T-helper 17 cell (primary cell): ENCODE measurements around the gene IL20. TPM values are rescaled to one million over a fixed set of nuclear protein-coding genes. Genes with fewer than 3 reads are reported as not detected.

Experiments used
- ATAC-seq: fragments of 150-1000 bp; cut with Tn5 transposase; 2 replicates; pipeline ENCODE4 v1.10.0; 2021; ENCODE audit warnings: mild to moderate bottlenecking, moderate library complexity
- DNase-seq, 3 donors: peaks; one replicate each; pipeline versions ENCODE4 v3.0.0 to v3.0.0-alpha.2; 2020 to 2021
- H3K9me3 ChIP-seq: one replicate; pipeline ENCODE4 v1.7.0; 2013; ENCODE audit warnings: low read length, mild to moderate bottlenecking; ENCODE audit not compliant: control insufficient read depth, poor library complexity, severe bottlenecking
- H3K27ac Mint-ChIP-seq: one replicate; pipeline ENCODE4 v1.8.0; 2022; ENCODE audit warnings: mild to moderate bottlenecking, moderate library complexity, mixed read lengths
- H3K27me3 Mint-ChIP-seq: one replicate; pipeline ENCODE4 v1.8.0; 2022; ENCODE audit warnings: mixed read lengths
- H3K36me3 Mint-ChIP-seq: one replicate; pipeline ENCODE4 v1.8.0; 2022; ENCODE audit warnings: low read depth, mixed read lengths
- H3K4me1 Mint-ChIP-seq: one replicate; pipeline ENCODE4 v1.8.0; 2022; ENCODE audit warnings: mild to moderate bottlenecking, mixed read lengths
- H3K4me3 Mint-ChIP-seq: one replicate; pipeline ENCODE4 v1.8.0; 2022; ENCODE audit warnings: mild to moderate bottlenecking, moderate library complexity, mixed read lengths
- total RNA-seq, 4 donors: library from RNA in 2 of 4; stranded (reverse) in 2 of 4; gene quantifications; one replicate each; pipeline ENCODE4 v1.2.3 and lab custom pipeline; 2022 to 2026

The IL20 gene
- total RNA-seq, 2 donors from 2014 or later, result not detected

DNA sequence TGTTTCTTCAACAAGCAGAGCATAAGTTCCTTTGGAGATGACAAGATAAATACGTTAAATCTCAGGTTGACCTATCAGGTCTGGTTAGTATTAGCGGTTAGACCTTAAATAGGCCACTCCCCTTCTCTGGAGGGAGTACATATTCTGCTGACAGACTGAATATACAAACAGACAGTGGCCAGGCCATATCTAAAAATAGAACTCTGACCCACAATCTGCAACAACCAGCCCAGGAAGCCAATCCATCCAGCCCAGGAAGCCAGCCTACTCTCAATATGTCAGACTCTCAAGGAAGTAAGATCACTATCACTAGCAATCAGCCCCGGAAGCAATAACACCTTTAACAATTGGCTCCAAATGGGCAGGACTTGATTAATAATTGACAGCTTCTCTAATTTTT is 6.7 kb downstream of the IL20 start:
- H3K9me3 ChIP-seq, result peaks cover 7% of the 10 kb centered on the region
- Mint-ChIP-seq H3K36me3 (peaks cover 4% of the 10 kb centered on the region), H3K27ac (no peak overlapping the region), H3K27me3 (peaks cover 29% of the 10 kb centered on the region), H3K4me1 (no peaks in the 10 kb centered on the region), H3K4me3 (no peak overlapping the region)
- ATAC-seq, result no peak
- DNase-seq, result no peak

DNA sequence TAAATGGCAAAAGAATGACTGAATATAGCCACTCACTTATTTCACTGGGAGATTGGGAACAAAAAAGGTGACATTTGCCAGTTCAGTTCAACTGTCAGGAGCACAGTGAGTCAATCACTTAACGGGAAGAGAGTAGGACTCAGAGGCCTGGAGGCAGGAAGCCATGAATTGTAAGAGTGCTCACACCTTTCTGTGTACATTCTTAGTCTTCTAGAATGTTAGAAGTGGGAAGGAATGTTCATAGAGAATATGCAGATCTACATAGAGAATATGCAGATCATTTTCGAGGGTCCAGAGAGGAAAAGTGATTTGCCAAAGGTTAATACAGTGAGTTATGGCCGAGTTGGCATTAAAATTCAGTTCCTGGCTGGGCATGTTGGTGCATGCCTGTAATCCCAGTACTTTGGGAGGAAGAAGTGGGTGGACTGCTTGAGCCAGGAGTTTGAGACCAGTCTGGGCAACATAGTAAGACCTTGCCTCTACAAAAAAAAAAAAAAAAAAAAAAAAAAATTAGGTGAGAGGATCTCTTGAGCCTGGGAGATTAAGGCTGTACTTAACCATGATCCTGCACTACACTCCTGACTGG is 8.3 kb downstream of the IL20 start:
- DNase-seq, result no peak
- Mint-ChIP-seq H3K27me3 (peaks cover 19% of the 10 kb centered on the region), H3K27ac (no peak overlapping the region), H3K36me3 (peaks cover 2% of the 10 kb centered on the region), H3K4me3 (no peak overlapping the region), H3K4me1 (no peaks in the 10 kb centered on the region)
- ATAC-seq, result no peak
- H3K9me3 ChIP-seq, result peaks cover 11% of the 10 kb centered on the region

DNA sequence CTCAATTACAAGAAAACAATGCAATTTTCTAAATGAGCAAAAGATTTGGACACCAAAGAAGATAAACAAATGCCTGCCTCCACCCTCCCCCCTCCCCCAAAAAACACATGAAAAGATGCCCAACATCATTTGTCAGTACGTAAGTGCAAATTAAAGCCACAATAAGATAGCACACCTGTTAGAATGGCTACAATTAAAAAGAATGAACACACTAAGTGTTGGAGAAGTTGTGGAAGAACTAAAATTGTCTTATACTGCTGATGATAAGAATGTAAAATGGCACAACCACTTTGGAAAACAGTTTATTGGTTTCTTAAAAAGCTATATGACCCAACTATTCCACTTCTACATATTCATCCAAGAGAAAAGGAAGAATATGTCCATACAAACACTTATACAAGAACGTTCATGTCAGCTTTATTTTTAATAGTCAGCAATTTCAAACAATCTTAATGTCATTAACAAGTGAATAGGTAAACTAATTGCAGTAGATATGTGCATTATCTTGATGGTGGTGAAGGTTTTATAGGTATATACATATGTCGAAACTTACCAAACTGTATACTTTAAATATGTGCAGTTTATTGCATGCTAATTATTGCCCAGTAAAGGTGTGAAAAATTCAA is 10.4 kb downstream of the IL20 start:
- Mint-ChIP-seq H3K27ac (no peak overlapping the region), H3K4me3 (no peak overlapping the region), H3K36me3 (peaks cover 2% of the 10 kb centered on the region), H3K4me1 (no peaks in the 10 kb centered on the region), H3K27me3 (peaks cover 4% of the 10 kb centered on the region)
- H3K9me3 ChIP-seq, result peaks cover 12% of the 10 kb centered on the region
- ATAC-seq, result no peak
- no peak for DNase-seq

DNA sequence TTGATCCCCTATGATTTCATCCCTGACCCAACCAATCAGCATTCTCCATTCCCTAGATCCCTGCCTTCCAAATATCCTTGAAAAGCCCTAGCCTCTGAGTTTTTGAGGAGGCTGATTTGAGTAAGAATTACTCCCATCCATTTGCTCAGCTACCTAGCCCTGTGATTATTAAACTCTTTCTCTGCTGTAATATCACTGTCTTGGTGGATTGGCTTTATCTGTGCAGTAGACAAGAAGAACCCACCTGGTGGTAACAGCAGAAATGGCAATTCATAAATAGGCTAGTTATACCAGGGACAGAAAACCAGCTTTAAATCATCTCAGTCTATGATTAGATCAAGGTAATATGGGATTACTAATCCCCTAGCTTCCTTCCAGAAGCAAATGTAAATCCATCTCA is 13.0 kb downstream of the IL20 start:
- H3K9me3 ChIP-seq, result peaks cover 5% of the 10 kb centered on the region
- Mint-ChIP-seq H3K4me3 (no peak overlapping the region), H3K27me3 (no peaks in the 10 kb centered on the region), H3K36me3 (peaks cover 2% of the 10 kb centered on the region), H3K27ac (no peak overlapping the region), H3K4me1 (no peaks in the 10 kb centered on the region)
- no peak for DNase-seq
- no peak for ATAC-seq

DNA sequence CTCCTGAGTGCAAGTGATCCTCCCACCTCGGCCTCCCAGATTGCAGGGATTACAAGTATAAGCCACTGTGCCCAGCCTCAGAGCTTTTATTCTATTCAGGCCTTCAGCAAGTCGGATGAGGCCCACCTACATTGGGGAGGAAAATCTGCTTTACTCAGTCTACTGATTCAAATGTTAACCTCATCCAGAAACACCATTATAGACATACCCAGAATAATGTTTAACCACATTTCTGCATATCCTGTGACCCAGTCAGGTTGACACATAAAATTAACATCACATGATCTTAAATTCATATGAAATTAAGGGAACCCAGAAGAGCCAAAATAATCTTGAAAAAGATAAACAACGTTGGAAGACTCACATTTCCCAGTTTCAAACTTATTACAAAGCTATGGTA is 14.9 kb downstream of the IL20 start:
- Mint-ChIP-seq H3K4me3 (no peak overlapping the region), H3K27me3 (peaks cover 11% of the 10 kb centered on the region), H3K27ac (no peak overlapping the region), H3K36me3 (peaks cover 2% of the 10 kb centered on the region), H3K4me1 (no peaks in the 10 kb centered on the region)
- DNase-seq, result no peak
- no peak for ATAC-seq
- peaks cover 5% of the 10 kb centered on the region for H3K9me3 ChIP-seq

DNA sequence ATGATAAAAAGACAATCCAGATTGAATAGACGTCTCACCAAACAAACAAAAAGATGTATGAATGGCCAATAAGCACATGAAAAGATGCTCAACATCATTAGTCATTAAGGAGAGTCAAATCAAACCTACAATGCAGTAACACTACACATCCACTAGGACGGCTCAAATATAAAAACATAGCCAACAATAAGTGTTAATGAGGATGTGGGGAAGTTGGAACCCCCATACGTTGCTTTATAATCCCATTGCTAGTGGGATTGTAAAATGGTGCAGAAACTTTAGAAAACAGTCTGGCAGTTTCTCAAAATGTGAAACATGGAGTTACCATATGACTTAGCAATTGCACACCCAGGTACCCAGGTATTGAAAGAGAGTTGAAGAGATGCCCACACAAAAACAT is 17.1 kb downstream of the IL20 start:
- Mint-ChIP-seq H3K27ac (no peak overlapping the region), H3K27me3 (peaks cover 18% of the 10 kb centered on the region), H3K4me1 (no peaks in the 10 kb centered on the region), H3K36me3 (peaks cover 3% of the 10 kb centered on the region), H3K4me3 (no peak overlapping the region)
- ATAC-seq (no peak), DNase-seq (no peak)
- peaks cover 5% of the 10 kb centered on the region for H3K9me3 ChIP-seq

DNA sequence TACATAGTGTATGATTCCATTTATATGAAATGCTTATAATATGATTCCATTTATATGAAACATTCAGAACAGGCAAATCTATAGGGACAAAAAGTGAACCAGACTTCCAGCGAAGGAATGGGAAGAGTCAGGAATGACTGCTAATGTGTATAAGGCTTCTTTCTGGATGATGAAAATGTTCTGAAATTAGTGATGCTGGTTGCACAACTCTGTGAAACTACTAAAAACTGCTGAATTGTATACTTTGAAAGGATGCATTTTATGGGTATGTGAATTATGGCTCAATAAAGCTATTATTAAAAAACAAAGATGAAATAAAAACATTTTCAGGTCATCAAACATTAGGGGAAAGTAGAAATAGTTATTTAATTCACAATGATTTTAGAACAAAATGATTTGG is 17.7 kb downstream of the IL20 start:
- Mint-ChIP-seq H3K27me3 (peaks cover 18% of the 10 kb centered on the region), H3K4me3 (no peak overlapping the region), H3K36me3 (peaks cover 3% of the 10 kb centered on the region), H3K27ac (no peak overlapping the region), H3K4me1 (peaks cover under 1% of the 10 kb centered on the region)
- peaks cover 5% of the 10 kb centered on the region for H3K9me3 ChIP-seq
- DNase-seq (no peak), ATAC-seq (no peak)

DNA sequence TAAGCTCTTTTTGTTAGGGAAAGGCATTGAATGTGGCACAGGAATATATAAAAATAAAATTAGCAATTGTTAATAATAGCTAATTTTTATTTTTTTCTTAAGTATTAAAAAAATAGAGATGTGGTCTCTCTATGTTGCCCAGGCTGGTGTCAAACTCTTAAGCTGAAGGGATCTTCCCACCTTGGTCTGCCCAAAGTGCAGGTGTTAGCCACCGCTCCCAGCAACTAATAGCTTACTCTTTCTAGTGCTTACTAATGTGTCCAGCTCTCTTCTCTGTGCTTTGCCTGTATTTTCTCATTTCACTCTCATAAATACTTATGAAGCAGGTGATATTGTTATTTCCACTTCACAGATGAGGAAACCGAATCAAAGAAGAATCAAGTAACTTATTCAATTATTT is 18.5 kb downstream of the IL20 start:
- Mint-ChIP-seq H3K27ac (no peak overlapping the region), H3K4me1 (peaks cover 3% of the 10 kb centered on the region), H3K27me3 (peaks cover 18% of the 10 kb centered on the region), H3K36me3 (peaks cover 3% of the 10 kb centered on the region), H3K4me3 (no peak overlapping the region)
- DNase-seq (no peak), ATAC-seq (no peak)
- no peaks in the 10 kb centered on the region for H3K9me3 ChIP-seq

DNA sequence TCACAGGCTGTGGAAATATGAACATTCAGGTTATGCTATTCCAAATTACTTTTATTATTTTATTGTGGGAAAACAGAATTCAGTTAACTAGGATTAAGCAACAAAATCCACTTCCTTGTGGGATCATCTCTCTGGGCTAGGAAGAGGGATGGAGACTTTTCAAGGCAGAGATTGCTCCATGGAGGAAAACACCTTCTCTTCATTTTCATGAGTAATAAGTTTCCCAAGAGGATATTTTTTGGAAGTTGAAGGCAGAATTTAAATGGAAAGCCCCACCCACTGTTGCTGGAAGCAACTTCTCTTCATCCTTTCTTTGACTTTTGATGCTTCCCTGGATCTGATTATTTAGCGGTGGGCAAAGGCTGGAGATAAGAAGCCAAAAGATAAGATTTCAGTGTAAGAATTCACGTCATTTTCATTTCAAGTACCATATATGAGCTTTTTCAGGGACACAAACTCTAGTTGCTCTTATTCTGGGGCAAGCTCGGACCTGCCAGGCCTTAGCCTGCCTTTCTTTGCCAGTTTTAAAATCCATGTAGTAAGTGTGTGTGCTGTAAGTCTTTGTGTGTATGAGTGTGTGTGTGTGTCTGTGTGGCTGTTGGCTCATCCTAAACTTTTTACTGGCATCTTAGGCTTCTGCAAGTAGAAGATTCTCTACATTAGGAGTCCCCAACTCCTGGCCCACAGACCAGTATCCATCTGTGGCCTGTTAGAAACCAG is 20.1 kb downstream of the IL20 start:
- DNase-seq (no peak), ATAC-seq (no peak)
- H3K9me3 ChIP-seq, result no peaks in the 10 kb centered on the region
- H3K27me3 Mint-ChIP-seq, result peaks cover 27% of the 10 kb centered on the region
- H3K4me1 Mint-ChIP-seq, result peaks cover 6% of the 10 kb centered on the region
- peak overlapping the region; percentile 68 for H3K27ac Mint-ChIP-seq
- peaks cover 3% of the 10 kb centered on the region for H3K36me3 Mint-ChIP-seq
- no peak overlapping the region for H3K4me3 Mint-ChIP-seq

DNA sequence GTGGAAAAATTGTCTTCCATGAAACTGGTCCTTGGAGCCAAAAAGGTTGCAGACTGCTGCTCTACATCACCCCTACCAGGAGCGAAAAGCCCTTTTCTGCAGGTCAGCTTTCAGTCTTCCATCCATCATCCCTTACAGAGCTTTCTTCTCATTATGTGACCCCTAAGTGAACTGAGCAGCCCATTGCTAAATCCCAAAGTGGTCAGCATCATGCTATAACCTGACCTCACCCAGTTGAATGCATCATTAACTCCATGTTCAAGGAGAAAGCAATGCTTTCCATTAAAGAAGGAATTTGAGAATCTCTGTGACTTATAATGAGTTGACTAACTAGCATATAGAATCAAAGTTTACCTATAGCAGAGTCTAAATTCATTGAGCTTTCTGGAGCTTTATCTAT is 21.4 kb downstream of the IL20 start:
- DNase-seq, result no peak
- Mint-ChIP-seq H3K4me3 (no peak overlapping the region), H3K27me3 (peaks cover 29% of the 10 kb centered on the region), H3K27ac (no peak overlapping the region), H3K4me1 (peaks cover 14% of the 10 kb centered on the region), H3K36me3 (peaks cover 3% of the 10 kb centered on the region)
- ATAC-seq, result no peak
- no peaks in the 10 kb centered on the region for H3K9me3 ChIP-seq

DNA sequence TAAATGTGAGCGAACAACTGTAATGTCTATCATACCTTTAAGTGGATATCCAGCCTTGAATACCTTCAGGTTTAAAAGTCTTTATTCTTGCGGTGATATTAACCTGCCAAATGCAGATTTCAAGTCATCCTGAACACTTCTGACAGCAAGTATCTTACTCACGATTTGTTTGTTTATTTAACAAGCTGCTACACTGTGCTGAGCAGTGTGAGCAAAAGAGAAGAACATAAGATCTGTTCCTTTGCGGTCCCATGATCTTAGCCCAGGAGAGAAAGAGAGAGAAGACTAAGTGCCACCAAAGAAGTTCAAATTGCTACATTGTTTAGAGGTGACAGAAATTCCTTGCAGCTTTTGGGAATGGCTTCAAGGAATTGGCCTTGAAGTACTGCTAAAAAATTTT is 22.3 kb downstream of the IL20 start:
- DNase-seq (no peak), ATAC-seq (no peak)
- Mint-ChIP-seq H3K36me3 (peaks cover 3% of the 10 kb centered on the region), H3K4me1 (peaks cover 16% of the 10 kb centered on the region), H3K27me3 (peaks cover 31% of the 10 kb centered on the region), H3K27ac (no peak overlapping the region), H3K4me3 (no peak overlapping the region)
- no peaks in the 10 kb centered on the region for H3K9me3 ChIP-seq

DNA sequence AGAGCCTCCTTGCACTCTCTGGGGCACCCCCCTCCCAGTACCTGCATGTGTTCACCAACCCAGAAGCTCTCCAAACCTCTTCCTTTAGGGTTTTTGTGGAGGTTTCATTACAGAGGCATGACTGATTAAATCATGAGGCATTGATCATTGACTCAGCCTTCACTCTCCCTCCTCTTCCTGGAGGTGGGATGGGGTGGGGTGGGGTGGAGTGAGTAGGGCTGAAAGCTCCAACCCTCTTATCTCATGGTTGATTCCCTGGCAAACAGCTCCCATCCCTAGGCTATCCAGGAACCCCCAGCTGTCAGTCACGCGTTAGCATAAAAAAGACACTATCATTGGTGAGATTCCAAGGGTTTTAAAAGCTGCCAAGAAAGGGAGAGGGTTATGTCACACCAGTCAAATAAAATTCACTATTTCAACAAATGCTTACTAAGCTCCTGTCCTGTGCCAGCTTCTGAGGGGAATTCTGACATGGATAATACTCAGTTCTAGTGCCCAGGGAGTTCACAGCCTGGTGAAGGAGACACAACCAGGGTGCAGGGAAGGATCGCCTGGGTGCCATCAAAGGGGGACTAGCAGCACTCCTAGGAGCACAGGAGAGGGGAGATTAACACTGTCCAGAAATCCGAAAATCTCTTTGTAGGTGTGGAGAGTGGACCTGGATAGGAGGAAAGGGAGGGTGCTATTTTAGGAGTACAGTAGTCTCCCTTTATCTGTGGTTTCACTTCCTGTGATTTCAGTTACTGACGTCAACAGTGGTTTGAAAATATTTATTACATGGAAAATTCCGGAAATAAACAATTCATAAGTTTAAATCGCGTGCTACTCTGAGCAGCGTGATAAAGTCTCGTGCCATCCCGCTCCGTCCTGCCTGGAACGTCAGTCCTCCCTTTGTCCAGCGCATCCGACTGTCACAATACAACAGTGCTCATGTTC is 25.0 kb downstream of the IL20 start:
- peaks cover 37% of the 10 kb centered on the region for H3K27me3 Mint-ChIP-seq
- H3K9me3 ChIP-seq, result no peaks in the 10 kb centered on the region
- ATAC-seq (peak; percentile 72), DNase-seq (no peak)
- peak overlapping the region; percentile 76 for H3K27ac Mint-ChIP-seq
- H3K36me3 Mint-ChIP-seq, result peaks cover 3% of the 10 kb centered on the region
- H3K4me3 Mint-ChIP-seq, result no peak overlapping the region
- H3K4me1 Mint-ChIP-seq, result peaks cover 19% of the 10 kb centered on the region

DNA sequence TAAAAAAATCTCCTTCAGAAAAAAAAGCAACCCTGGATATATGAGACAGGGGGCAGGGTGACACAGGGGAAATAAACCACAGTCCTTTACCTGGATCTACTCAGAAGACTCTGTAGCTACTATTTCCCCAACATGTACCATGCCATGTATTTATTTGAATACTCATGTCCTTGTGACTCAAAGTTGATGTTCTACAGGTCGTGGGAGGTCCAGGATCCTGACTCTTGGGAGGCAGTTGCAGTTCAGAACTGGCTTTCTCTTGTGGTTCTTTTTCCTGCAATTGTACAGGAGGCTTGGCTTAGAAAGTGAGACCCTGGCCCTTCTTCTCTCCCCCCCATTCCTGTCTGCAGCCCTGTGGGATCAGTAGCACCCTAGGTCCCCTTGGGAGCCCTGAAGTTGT is 26.0 kb downstream of the IL20 start:
- Mint-ChIP-seq H3K4me3 (no peak overlapping the region), H3K36me3 (no peaks in the 10 kb centered on the region), H3K4me1 (peaks cover 19% of the 10 kb centered on the region), H3K27ac (peak overlapping the region; percentile 76), H3K27me3 (peaks cover 35% of the 10 kb centered on the region)
- no peaks in the 10 kb centered on the region for H3K9me3 ChIP-seq
- no peak for DNase-seq
- no peak for ATAC-seq
